ENCODE data around the gene SLC5A5. TPM values are rescaled to one million over a fixed set of nuclear protein-coding genes. Genes with fewer than 3 reads are reported as not detected.

SLC5A5 gene
- polyA plus RNA-seq, 3 donors from 2014 or later: 0.75 to 1.4 TPM; not detected in 1

Other genes starting within 250 kb of the SLC5A5 start
- gene UNC13A, start 183.6 kb upstream of the SLC5A5 start, polyA plus RNA-seq: not detected
- 10 to 100 TPM; 14.7 to 51.5 (median 17.7) TPM for gene MAP1S, start 152.5 kb upstream of the SLC5A5 start, polyA plus RNA-seq
- gene FCHO1, start 120.5 kb upstream of the SLC5A5 start, polyA plus RNA-seq: 10 to 100 TPM in 1 of 3 donors, 1 to 10 TPM in 2; 2.0 to 27.0 (median 6.7) TPM
- not detected for gene B3GNT3, start 76.8 kb upstream of the SLC5A5 start, polyA plus RNA-seq
- gene INSL3, start 50.4 kb upstream of the SLC5A5 start, polyA plus RNA-seq: 1 to 10 TPM in 1 of 3 donors, under 1 TPM in 1, not detected in 1; 0.60 to 2.0 TPM
- 10 to 100 TPM; 43.5 to 79.8 (median 47.4) TPM for gene JAK3, start 24.0 kb upstream of the SLC5A5 start, polyA plus RNA-seq
- gene RPL18A, start 12.0 kb upstream of the SLC5A5 start, polyA plus RNA-seq: 1,000 to 10,000 TPM; 1,385 to 2,434 (median 1,562) TPM
- gene CCDC124, start 61.1 kb downstream of the SLC5A5 start, polyA plus RNA-seq: 10 to 100 TPM; 45.5 to 76.9 (median 52.1) TPM
- gene KCNN1, start 95.2 kb downstream of the SLC5A5 start, polyA plus RNA-seq: not detected
- 10 to 100 TPM; 31.4 to 39.2 (median 38.6) TPM for gene ARRDC2, start 136.2 kb downstream of the SLC5A5 start, polyA plus RNA-seq
- gene IL12RB1, start 215.0 kb downstream of the SLC5A5 start, polyA plus RNA-seq: 100 to 1,000 TPM in 1 of 3 donors, 10 to 100 TPM in 2; 62.7 to 105 (median 83.3) TPM
- gene MAST3, start 225.8 kb downstream of the SLC5A5 start, polyA plus RNA-seq: 10 to 100 TPM in 2 of 3 donors, 1 to 10 TPM in 1; 7.3 to 39.1 (median 12.6) TPM